GM21381 (cell line): ENCODE results near the gene GMNN.
"Not testable (repeated sequence)": the region's sequence is repeated elsewhere in the genome, so short reads cannot be mapped to it uniquely, and the experiment has no call there.

Experiments
- ATAC-seq: cut with Tn5 transposase; IDR thresholded peaks from one replicate; pipeline ENCODE4 v1.9.1; 2021; ENCODE audit warnings: mild to moderate bottlenecking, moderate library complexity; ENCODE audit not compliant: unreplicated experiment

The GMNN gene

DNA sequence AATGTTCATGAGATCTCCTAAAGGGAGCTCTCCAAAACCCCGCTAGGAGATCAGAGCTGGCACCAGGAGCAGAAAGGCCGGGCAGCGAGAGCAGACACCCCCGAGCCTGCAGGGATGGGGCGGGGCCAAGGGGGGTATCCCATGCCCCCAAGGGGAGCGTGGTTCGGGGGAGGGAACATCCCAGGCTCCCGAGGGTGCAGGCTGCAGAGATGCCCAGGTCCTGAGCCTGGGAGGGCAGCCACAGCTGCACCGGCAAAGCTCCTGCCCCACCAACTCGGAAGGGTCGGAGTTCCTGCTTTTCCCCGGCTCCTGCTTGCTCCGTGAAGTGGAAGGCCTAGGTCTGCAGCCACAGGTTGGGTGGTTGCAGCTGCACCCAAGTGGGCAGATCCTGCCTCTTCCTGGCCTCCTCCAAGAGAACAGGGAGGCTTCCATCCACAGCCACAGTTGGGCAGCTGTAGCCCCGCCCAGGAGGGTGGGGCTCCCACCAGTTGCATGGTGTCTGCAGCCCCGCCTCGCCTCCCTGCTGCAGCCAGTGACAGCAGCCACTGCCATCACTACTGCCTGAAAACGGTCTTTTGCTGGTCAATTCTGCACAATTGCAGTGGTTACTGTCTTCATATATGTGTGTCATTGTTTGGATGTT is 13.4 kb upstream of the GMNN start:
- ATAC-seq = no peak

DNA sequence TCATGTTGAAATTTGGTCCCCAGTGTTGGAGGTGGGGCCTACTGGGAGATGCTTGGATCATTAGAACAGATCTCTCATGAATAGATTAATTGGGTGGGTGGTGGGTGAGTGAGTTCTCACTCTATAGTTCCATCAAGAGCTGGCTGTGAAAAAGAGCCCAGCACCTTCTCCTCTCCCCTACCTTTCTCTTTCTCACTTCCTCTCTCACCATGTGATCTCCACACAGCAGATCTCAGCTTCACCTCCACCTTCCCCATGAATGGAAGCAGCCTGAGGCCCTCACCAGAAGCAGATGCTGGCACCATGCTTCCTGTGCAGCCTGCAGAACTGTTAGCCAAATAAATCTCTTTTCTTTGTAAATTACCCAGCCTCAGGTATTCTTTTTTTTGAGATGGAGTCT is 12.9 kb upstream of the GMNN start:
- no peak for ATAC-seq

GRCh38 chr6:24763578-24763977 is 11.2 kb upstream of the GMNN start:
- no peak for ATAC-seq

- not testable (repeated sequence) for ATAC-seq
These were observed 9.6 kb upstream of the GMNN start for GRCh38 chr6:24764833-24765828.

DNA sequence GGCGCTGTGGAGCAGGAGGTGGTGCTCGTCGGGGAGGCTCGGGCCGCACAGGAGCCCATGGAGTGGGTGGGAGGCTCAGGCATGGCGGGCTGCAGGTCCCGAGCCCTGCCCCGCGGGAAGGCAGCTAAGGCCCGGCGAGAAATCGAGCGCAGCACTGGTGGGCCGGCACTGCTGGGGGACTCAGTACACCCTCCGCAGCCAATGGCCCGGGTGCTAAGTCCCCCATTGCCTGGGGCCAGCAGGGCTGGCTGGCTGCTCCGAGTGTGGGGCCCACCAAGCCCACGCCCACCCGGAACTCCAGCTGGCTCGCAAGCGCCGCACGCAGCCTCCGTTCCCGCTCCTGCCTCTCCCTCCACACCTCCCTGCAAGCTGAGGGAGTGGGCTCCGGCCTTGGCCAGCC is 8.8 kb upstream of the GMNN start:
- not testable (repeated sequence) for ATAC-seq

DNA sequence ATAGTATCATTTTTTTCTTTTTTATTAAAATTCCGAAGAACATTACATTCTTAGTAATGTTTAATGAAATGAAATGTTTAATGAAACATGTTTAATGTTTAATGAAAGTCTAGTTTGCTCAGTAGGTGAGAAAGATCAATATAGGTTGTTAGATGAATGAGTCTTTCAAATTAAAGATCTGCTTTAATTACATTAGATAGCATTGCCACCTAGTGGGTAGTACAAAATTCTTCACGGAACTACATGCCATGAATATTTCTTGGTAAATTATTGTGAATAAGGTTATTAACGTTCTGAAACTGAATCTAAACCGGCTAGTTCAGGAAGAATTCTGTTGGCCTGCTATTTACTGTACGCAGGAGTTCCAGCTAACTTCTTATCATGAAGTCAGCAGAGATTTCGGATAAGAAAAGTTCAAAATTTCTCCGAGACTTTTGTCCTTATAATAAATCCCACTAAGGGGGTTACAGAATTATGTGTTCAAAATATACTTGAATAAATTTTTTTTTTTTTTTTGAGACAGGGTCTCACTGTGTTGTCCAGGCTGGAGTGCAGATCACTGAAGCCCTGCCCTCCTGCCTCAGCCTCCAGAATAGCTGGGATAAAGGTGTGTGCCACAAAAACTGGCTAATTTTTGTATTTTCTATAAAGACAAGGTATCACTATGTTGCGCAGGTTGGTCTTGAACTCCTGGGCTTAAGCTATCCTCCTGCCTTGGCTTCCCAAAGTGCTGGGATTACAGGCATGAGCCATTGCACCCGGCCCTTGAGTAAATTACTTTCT is 7.9 kb upstream of the GMNN start:
- ATAC-seq = peak; percentile 49

DNA sequence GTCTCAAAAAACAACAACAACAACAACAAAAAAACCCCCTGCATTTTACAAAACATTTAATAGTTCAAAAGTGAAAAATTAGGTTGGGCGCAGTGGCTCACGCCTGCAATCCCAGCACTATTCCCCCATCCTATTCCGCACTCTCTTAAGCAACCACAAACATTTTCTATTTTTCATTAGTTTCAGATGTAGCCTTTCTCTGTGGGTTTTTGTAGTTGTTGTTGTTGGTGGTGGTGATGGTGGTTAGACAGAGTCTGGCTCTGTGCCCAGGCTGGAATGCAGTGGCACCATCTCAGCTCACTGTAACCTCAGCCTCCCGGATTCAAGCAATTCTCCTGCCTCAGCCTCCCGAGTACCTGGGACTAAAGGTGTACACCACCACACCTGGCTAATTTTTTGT is 6.4 kb upstream of the GMNN start:
- no peak for ATAC-seq

GRCh38 chr6:24775520-24776058 is 852 bp downstream of the GMNN start:
- no peak for ATAC-seq

- no peak for ATAC-seq
These were observed 2.5 kb downstream of the GMNN start for GRCh38 chr6:24777227-24777626.

DNA sequence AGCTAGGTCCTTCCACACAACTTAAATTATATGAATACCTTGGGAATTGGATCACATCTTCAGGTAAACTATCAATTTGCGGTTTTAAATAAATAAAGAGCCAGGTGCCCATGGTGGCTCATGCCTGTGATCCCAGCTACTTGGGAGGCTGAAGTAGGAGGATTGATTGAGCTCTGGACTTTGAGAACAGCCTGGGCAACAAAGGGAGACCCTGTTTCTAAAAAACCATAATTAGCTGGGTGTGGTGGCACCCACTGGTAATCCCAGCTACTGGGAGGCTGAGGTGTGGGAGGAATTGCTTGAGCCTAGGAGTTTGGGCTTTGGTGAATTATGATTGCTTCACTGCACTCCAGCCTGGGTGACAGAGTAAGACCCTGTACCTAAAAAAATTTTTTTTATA is 3.4 kb downstream of the GMNN start:
- ATAC-seq = no peak

GRCh38 chr6:24778878-24779277 is 4.1 kb downstream of the GMNN start:
- no peak for ATAC-seq

- ATAC-seq = no peak
These were observed 4.8 kb downstream of the GMNN start for GRCh38 chr6:24779416-24780016.

GRCh38 chr6:24780206-24780605 is 5.5 kb downstream of the GMNN start:
- no peak for ATAC-seq

DNA sequence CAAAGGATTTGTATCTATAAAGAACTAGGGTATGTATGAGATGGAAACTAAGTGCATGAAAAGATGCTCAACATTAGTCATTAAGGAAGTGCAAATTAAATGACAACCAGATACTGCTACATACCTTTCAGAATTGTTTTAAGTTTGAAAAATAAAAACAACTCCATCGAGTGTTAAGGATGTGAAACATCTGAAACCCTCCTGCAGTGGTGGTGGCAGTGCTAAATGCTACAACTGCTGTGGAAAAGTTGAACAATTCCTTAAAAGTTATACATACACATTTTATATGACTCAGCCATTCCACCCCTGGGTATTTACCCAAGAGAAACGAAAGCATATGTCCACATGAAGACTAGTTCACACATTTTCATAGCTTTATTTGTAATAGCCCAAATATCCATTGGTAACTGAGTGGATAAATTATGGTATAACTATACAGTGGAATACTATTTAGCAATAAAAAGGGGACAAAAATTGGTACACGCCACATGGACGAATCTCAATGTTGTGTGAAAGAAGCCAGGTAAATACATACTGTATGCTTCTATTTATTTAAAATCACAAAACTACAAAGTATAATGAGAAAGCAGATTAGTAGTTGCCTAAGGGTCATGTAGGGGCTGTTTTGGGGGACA is 13.4 kb downstream of the GMNN start:
- ATAC-seq = no peak

DNA sequence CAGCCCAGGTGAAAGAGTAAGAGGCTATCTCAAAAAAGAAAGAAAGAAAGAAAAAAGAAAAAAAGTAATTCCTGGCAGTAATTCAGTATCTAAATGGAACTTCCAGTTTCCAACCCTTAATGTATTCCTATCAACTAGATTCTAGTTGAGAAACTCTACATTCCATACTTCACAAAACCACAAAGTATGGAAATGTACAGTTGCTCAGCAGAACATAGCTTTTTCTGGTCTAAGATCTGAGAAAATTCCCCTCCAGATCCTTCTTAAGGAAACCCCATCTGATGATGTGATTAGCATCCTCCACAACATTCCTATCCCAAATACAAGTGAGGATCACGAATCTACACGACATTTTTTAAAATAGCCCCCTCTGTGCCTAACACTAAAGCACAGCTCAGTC is 20.4 kb downstream of the GMNN start:
- ATAC-seq = no peak

DNA sequence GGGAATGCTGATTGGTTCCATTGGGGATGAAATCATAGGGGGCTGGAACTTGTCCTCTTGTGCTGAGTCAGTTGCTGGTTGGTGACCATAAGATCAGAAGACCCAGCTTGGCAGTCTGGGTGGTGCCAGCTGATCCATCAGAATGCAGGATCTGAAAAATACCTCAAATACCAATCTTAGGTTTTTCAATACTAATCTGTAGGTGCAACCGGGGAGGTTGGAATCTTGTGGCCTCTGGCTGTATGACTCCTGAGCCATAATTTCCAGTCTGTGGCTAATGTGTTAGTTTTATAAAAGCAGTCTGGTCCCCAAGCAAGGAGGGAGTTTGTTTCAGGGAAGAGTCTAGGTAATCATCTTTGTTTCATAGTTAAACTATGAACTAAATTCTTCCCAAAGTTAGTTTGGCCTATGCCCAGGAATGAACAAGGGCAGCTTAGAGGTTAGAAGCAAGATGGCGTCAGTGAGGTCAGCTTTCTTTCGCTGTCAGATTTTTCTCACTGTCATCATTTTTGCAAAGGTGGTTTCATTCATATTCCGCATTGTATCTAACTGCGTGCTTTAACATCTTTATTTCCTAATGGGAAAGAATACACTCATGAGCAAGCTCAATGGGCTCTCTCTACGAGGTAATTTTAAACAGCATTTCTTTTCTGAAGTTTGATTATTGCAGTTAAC is 22.0 kb downstream of the GMNN start:
- ATAC-seq = no peak

- no peak for ATAC-seq
These were observed 23.0 kb downstream of the GMNN start for GRCh38 chr6:24797596-24798216.

GRCh38 chr6:24798740-24799540 is 24.2 kb downstream of the GMNN start, which contains the start of gene ARMH2:
TSS of gene ARMH2 (minus strand) at chr6:24798917. CDS start at chr6:24798857, 60 bp downstream.
- no peak for ATAC-seq
